NB4 (cell line): Measurements from ENCODE around the gene ATG4B.

ENCODE experiments used
- DNase-seq: peaks from one replicate; pipeline ENCODE4 v3.0.0; 2010; ENCODE audit warnings: low read depth
- H3K4me3 ChIP-seq: one replicate; pipeline ENCODE4 v1.5.1; 2011; ENCODE audit warnings: mild to moderate bottlenecking, low read depth, low read length, moderate library complexity
- CTCF ChIP-seq: IDR thresholded peaks from one replicate; pipeline ENCODE4 v1.5.1; 2012; ENCODE audit warnings: low read depth, low read length
- MAX ChIP-seq: IDR thresholded peaks from 2 replicates; pipeline ENCODE4 v1.6.1; 2011; ENCODE audit warnings: low read depth, low read length
- MYC ChIP-seq: IDR thresholded peaks from 2 replicates; pipeline ENCODE4 v1.6.1; 2011; ENCODE audit warnings: low read depth, low read length
- POLR2A ChIP-seq: IDR thresholded peaks from 2 replicates; pipeline ENCODE4 v1.6.1; 2011; ENCODE audit warnings: mild to moderate bottlenecking; ENCODE audit not compliant: insufficient read length; ENCODE audit errors: extremely low read depth

The ATG4B gene

DNA sequence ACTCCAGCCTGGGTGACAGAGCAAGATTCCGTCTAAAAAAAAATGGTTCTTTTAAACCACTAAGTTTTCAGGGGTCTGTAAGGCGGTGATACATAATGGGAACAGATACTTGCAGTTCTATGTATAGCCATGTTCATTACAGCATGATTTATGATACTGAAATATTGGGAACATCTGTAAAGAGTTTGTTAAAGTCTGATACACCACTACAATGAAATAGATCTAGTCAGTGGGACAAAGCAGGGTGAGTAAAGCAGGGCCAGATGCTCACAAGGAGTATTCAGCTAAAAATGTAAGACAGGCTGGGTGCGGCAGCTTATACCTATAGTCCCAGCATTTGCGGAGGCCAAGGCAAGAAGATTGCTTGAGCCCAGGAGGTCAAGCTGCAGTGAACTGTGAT lies 58.2 kb downstream of the ATG4B start:
- TF ChIP-seq POLR2A (no peak), MAX (no peak), CTCF (no peak), MYC (no peak)
- no peak overlapping the region for H3K4me3 ChIP-seq
- DNase-seq: no peak

DNA sequence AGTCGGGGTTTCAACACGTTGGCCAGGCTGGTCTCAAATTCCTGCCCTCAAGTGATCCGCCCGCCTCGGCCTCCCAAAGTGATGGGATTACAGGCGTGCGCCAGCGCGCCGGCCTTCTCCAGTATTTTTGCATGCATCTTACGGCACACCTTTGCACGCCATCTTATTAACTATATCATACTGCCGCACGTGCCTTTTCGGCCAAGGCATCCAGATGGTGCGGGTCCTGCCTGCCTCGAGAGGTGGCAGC lies 63.6 kb downstream of the ATG4B start:
- DNase-seq: no peak
- H3K4me3 ChIP-seq: peak overlapping the region; percentile 71
- TF ChIP-seq MYC (no peak; the same call in 1 of the 2 replicates), POLR2A (no peak), CTCF (peak; percentile 38), MAX (peak; percentile 95)

DNA sequence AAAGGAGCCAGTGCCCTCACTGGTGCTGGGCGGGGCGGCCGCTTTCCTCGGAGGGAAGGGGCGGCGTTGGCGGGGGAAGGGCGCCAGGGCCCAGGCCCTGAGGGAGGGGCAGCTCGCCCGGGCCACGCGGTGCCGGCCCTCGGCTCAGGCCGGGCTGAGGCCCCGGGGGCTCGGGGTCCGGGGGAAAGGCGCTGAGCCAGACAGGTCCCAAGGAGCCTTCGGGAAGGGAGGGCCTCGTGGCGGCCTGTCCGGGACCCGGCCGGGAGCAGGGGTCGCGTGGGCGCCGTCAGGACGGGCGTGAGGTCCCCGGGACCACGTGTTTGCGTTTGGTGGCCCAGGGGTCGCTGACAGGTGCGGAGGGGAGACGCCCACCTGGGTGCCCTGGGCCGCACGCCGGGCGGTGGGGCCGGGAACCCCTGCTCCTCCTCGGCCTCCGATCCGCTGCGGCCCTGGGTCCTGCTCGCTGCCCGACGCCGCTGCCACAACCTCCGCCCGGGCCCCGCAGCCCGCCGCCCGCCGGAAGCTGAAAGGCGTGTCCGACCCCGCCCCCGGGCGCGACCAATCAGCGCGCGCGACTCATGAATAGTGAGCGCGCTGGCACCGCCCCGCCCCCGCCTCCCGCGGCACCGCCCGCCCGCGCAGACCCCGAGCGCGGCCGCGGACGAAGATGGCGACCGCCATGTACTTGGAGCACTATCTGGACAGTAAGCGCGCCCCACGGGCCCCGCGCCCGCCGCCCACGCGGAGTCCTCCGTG lies 64.1 kb downstream of the ATG4B start, which contains the start of gene ING5:
ING5 (plus strand) TSS at position 641 of the 756 bp plus-strand sequence; CDS start at position 668, 27 bp downstream.
- H3K4me3 ChIP-seq: peak within 1 kb of the TSS; percentile 71
- peak; percentile 96 for DNase-seq
- TF ChIP-seq CTCF (no peak), MYC (peak; percentile 96), MAX (peak; percentile 88), POLR2A (peak; percentile 82)

- H3K4me3 ChIP-seq: peak overlapping the region; percentile 65
- TF ChIP-seq CTCF (peak; percentile 54), MYC (peak; percentile 35; the same call in 1 of the 2 replicates), MAX (peak; percentile 14; the same call in 1 of the 2 replicates), POLR2A (no peak)
- peak; percentile 90 for DNase-seq
Measured at GRCh38 chr2:241702155-241703031, 64.9 kb downstream of the ATG4B start.

GRCh38 chr2:241703032-241703604 lies 65.6 kb downstream of the ATG4B start:
- DNase-seq: no peak
- TF ChIP-seq POLR2A (no peak), MAX (no peak), CTCF (no peak), MYC (no peak)
- peak overlapping the region; percentile 65 for H3K4me3 ChIP-seq
